ENCODE measurements around the gene LIF. TPM values are rescaled to one million over a fixed set of nuclear protein-coding genes. Genes with fewer than 3 reads are reported as not detected.

Gene LIF
- total RNA-seq, 4 donors from 2014 or later, result 0.30 to 0.84 (median 0.72) TPM

DNA sequence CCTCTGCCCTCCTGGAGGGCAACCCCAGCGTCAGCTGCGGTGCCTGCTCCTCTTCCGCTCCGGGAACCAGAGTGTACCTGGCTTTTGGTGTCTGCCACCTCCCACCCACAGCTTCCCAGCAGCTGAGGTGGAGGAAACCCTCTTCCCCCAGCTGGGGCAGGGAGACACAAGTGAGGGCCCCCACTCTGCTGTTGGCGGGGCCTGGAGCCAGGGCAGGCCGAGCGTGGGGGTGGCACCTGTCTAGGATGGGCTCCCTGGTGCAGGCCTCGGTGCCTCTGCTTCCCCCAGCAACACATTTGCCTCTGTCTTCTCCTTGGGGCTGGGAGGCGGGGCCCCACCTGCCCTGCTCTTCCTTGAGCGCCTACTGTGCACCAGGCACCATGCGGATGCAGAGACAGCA, 13.7 kb upstream of the LIF start:
- H3K27ac ChIP-seq, result no peak overlapping the region
- H3K4me1 ChIP-seq, result peaks cover 0 to 21% (median 8%) of the 10 kb centered on the region in 4 donors
- 84 to 91% methylated on average over 6 to 11 of the region's 11 CpGs for WGBS, 2 donors
- no peaks in the 10 kb centered on the region for H3K9me3 ChIP-seq
- no peak overlapping the region for H3K4me3 ChIP-seq
- TF ChIP-seq, protein P1, sequence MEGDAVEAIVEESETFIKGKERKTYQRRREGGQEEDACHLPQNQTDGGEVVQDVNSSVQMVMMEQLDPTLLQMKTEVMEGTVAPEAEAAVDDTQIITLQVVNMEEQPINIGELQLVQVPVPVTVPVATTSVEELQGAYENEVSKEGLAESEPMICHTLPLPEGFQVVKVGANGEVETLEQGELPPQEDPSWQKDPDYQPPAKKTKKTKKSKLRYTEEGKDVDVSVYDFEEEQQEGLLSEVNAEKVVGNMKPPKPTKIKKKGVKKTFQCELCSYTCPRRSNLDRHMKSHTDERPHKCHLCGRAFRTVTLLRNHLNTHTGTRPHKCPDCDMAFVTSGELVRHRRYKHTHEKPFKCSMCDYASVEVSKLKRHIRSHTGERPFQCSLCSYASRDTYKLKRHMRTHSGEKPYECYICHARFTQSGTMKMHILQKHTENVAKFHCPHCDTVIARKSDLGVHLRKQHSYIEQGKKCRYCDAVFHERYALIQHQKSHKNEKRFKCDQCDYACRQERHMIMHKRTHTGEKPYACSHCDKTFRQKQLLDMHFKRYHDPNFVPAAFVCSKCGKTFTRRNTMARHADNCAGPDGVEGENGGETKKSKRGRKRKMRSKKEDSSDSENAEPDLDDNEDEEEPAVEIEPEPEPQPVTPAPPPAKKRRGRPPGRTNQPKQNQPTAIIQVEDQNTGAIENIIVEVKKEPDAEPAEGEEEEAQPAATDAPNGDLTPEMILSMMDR (IDR thresholded peaks at IDR 0.05), result no peak
- TF ChIP-seq POLR2A (IDR thresholded peaks at IDR 0.05), result no peak
- TF ChIP-seq EP300 (IDR thresholded peaks at IDR 0.05), result no peak
- H3K27me3 ChIP-seq, result no peaks in the 10 kb centered on the region
- DNase-seq (ENCODE audit: low spot score in 2 of 2), result no peak
- H3K36me3 ChIP-seq, result no peaks in the 10 kb centered on the region

- H3K27ac ChIP-seq, result peak overlapping the region in 2 of 4 donors; percentile 81 to 82
- no peaks in the 10 kb centered on the region for H3K27me3 ChIP-seq
- H3K4me3 ChIP-seq, result no peak overlapping the region
- 65 to 77% methylated on average over 3 to 6 of the region's 6 CpGs for WGBS, 2 donors
- H3K9me3 ChIP-seq, result no peaks in the 10 kb centered on the region
- TF ChIP-seq EP300 (IDR thresholded peaks at IDR 0.05) (no peak), POLR2A (IDR thresholded peaks at IDR 0.05) (no peak)
- TF ChIP-seq, protein P1 (IDR thresholded peaks at IDR 0.05), result no peak
- no peak for DNase-seq (ENCODE audit: low spot score in 2 of 2)
- H3K4me1 ChIP-seq, result peaks cover 0 to 56% (median 23%) of the 10 kb centered on the region in 4 donors
- no peaks in the 10 kb centered on the region for H3K36me3 ChIP-seq
Measured at GRCh38 chr22:30254314-30254713, 7.8 kb upstream of the LIF start.

DNA sequence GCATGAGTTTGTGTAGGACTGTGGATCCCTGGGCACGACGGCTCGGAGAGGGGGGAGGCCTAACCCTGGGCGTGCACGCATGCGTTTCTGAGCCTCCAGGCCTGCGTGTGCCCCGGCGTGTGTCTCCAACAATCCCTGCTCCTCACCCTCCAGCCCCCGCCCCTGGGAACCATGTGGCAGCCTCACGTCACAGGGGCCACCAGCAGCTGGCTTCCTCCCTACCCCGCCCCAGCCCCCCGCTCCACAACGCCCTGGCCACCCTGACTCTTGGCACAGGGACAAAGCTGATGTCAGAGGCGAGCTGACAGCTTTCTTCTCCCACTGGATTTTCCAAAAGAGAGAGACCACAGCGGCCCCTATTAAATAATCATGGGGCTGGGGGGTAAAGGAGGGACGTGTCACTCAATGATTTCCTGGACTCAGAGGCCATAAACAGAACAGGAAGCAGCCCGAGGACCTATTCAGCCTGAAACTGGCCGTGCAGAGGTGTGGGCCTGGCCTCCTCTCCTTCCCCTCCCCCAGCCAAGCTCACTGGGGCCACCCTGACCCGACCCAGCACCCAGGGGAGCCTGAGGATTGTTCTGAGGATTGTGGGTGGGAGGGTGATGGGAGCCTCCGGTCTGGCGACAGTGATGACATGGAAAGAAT, 6.8 kb upstream of the LIF start:
- Histone ChIP-seq H3K36me3 (no peaks in the 10 kb centered on the region), H3K4me1 (peaks cover 0 to 66% (median 28%) of the 10 kb centered on the region in 4 donors), H3K9me3 (no peaks in the 10 kb centered on the region), H3K27ac (peak overlapping the region; percentile 25 to 82 (median 76)), H3K4me3 (peak overlapping the region in 1 of 4 donors; percentile 8), H3K27me3 (no peaks in the 10 kb centered on the region)
- 4 to 15% methylated on average over 11 to 18 of the region's 22 CpGs for WGBS, 2 donors
- DNase-seq (ENCODE audit: low spot score in 2 of 2), result peak; percentile 52
- TF ChIP-seq EP300 (IDR thresholded peaks at IDR 0.05) (peak in 1 of 2 donors; percentile 37), POLR2A (IDR thresholded peaks at IDR 0.05) (no peak)
- TF ChIP-seq, protein P1 (IDR thresholded peaks at IDR 0.05), result no peak

DNA sequence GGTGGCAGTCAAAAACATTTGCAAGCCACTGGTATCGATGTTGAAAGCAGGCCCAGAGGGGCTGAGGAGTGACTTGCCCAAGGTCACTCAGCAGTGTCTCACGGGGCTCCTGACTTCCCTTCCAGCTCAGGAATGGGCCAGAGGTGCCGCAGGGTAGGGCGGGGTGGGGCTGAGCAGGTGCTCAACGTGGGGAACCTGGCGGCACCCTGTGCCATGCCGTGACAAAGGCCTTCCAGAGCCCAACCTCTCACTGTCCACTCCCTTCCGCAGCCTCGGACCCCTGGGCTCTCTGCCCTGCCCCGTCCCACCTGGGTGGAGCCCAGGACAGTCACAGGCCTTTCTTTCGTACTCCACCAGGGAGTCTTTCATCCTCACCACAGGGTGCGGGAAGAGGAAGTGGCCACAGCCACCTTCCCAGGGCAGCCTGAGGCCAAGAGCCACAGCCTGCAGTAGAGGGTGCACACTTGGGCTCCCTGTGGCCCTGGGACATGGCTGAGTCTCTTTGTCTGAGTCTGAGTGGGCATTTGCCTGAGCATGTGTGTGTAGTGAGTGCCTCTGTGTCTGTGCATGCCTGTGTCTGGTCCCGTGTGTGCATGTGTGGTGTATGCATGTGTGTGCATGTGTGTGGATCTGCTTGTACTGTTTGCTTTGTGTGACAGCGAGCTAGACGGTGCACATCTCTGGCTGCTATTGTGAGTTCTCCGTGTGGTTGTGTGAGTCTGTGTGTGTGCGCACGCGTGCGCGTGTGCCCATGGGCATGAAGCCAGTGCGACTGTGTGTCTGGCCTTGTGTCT, 6.0 kb upstream of the LIF start:
- no peak for TF ChIP-seq EP300 (IDR thresholded peaks at IDR 0.05)
- TF ChIP-seq POLR2A (IDR thresholded peaks at IDR 0.05), result no peak
- TF ChIP-seq, protein P1 (IDR thresholded peaks at IDR 0.05), result no peak
- Histone ChIP-seq H3K4me3 (peak overlapping the region in 1 of 4 donors; percentile 8), H3K9me3 (no peaks in the 10 kb centered on the region), H3K4me1 (peaks cover 0 to 73% (median 28%) of the 10 kb centered on the region in 4 donors), H3K27me3 (no peaks in the 10 kb centered on the region), H3K27ac (peak overlapping the region; percentile 25 to 81 (median 50)), H3K36me3 (no peaks in the 10 kb centered on the region)
- DNase-seq (ENCODE audit: low spot score in 2 of 2), result no peak
- WGBS, 2 donors, result 53 to 66% methylated on average over 14 to 21 of the region's 22 CpGs

GRCh38 chr22:30251711-30252110, 5.2 kb upstream of the LIF start:
- DNase-seq (ENCODE audit: low spot score in 2 of 2), result no peak
- Histone ChIP-seq H3K4me1 (peaks cover 0 to 82% (median 34%) of the 10 kb centered on the region in 4 donors), H3K27ac (peak overlapping the region in 2 of 4 donors; percentile 28 to 81), H3K27me3 (no peaks in the 10 kb centered on the region), H3K9me3 (no peaks in the 10 kb centered on the region), H3K4me3 (no peak overlapping the region), H3K36me3 (no peaks in the 10 kb centered on the region)
- WGBS, 2 donors, result 41 to 47% methylated on average over 9 to 10 of the region's 10 CpGs
- TF ChIP-seq EP300 (IDR thresholded peaks at IDR 0.05), result no peak
- no peak for TF ChIP-seq POLR2A (IDR thresholded peaks at IDR 0.05)
- TF ChIP-seq, protein P1 (IDR thresholded peaks at IDR 0.05), result no peak

Measured in tibial nerve (tissue), 4 donors.